K562 (cell line): ENCODE results near the gene ADD3. TPM values are rescaled to one million over a fixed set of nuclear protein-coding genes. Genes with fewer than 3 reads are reported as not detected.

Source experiments
- ATAC-seq: fragments of 200-7000 bp; cut with Tn5 transposase; 3 replicates; pipeline ENCODE4 v1.9.1; 2020; ENCODE audit warnings: moderate library complexity
- BruUV-seq: library from RNA; stranded (reverse); fragments of 400-500 nt; replicated peaks from 2 replicates; lab custom pipeline; 2021; lab: Mats Ljungman, UMichigan
- CTCF ChIA-PET: fragments of 300-600 bp; formaldehyde crosslinking; extraction: SDS; loops from one replicate; lab custom pipeline; 2021; ENCODE audit warnings: low intra/inter-chr PET ratio; lab: Yijun Ruan, JAX
- POLR2A ChIA-PET: fragments of 300-600, 350-650 bp; sonication (Branson Sonifier 250); formaldehyde crosslinking; extraction: SDS; loops from one replicate; lab custom pipeline; 2021; ENCODE audit warnings: antibody characterized with exemption, inconsistent platforms; lab: Yijun Ruan, JAX
- DNase-seq, 4 experiments: peaks; one replicate each; pipeline versions ENCODE4 v3.0.0 to v3.0.0-alpha.2; 2011 to 2018; ENCODE audit warnings: low spot score in 3 of 4, mixed read lengths in 3 of 4; ENCODE audit errors: extremely low read depth in 1 of 4
- FAIRE-seq: peaks from 2 replicates; lab custom pipeline; 2011; peaks lifted over from hg19 to GRCh38; lab: Jason Lieb, UNC
- H2AFZ ChIP-seq: 2 replicates; pipeline ENCODE4 v1.6.0; 2011; ENCODE audit warnings: low read depth, low read length, control low read depth, inconsistent platforms
- H3K27ac ChIP-seq: fragments of 200-600 bp; 3 replicates; pipeline ENCODE4 v1.8.0; 2011; ENCODE audit warnings: low read depth, mild to moderate bottlenecking, control low read depth, inconsistent platforms, low read length, moderate library complexity, mixed read lengths; ENCODE audit errors: extremely low read depth
- H3K27me3 ChIP-seq, 2 experiments: fragments of 300-600 bp in 1 of 2; 2 replicates in 1 of 2; 3 replicates in 1 of 2; pipeline versions ENCODE4 v1.6.0 to v1.8.0; 2011; ENCODE audit warnings: inconsistent platforms in 2 of 2, low read length in 2 of 2, mild to moderate bottlenecking in 1 of 2, mixed read lengths in 1 of 2, moderate library complexity in 1 of 2; ENCODE audit not compliant: control insufficient read depth in 2 of 2, insufficient read depth in 2 of 2
- H3K36me3 ChIP-seq: fragments of 300-600 bp; 3 replicates; pipeline ENCODE4 v1.8.0; 2011; ENCODE audit warnings: mild to moderate bottlenecking, low read length, inconsistent platforms; ENCODE audit not compliant: control insufficient read depth, insufficient read depth
- H3K4me1 ChIP-seq, 2 experiments: fragments of 200-600 bp in 1 of 2; replicated peaks in 1 of 2; 2 replicates in 1 of 2; 3 replicates in 1 of 2; pipeline versions ENCODE4 v1.5.1 to v1.8.0; 2011; ENCODE audit warnings: inconsistent platforms in 2 of 2, low read length in 2 of 2, mild to moderate bottlenecking in 1 of 2, mixed read lengths in 1 of 2, moderate library complexity in 1 of 2; ENCODE audit not compliant: control insufficient read depth in 2 of 2, insufficient read depth in 2 of 2
- H3K4me2 ChIP-seq: 2 replicates; pipeline ENCODE4 v1.6.1; 2011; ENCODE audit warnings: low read length, control low read depth, inconsistent platforms, mixed read lengths; ENCODE audit not compliant: insufficient read depth
- H3K4me3 ChIP-seq: fragments of 200-600 bp; sonication (generic), shearing (Covaris generic); 2 replicates; pipeline ENCODE4 v1.5.1; 2016; ENCODE audit warnings: control low read depth, inconsistent platforms
- H3K79me2 ChIP-seq: fragments of 200-600 bp; 3 replicates; pipeline ENCODE4 v1.8.0; 2011; ENCODE audit warnings: low read length, inconsistent platforms; ENCODE audit not compliant: control insufficient read depth, insufficient read depth
- H3K9ac ChIP-seq, 2 experiments: 2 replicates each; pipeline versions ENCODE4 v1.6.0 to v1.6.1; 2011; ENCODE audit warnings: low read depth in 2 of 2, low read length in 2 of 2, control low read depth in 1 of 2, inconsistent platforms in 1 of 2, mild to moderate bottlenecking in 1 of 2, mixed read lengths in 1 of 2; ENCODE audit not compliant: insufficient read depth in 1 of 2
- H3K9me1 ChIP-seq: one replicate; pipeline ENCODE4 v1.6.0; 2011; ENCODE audit warnings: inconsistent platforms, mild to moderate bottlenecking, low read length, moderate library complexity; ENCODE audit not compliant: control insufficient read depth, insufficient read depth
- H3K9me3 ChIP-seq: replicated peaks from 2 replicates; pipeline ENCODE4 v1.5.1; 2011; ENCODE audit warnings: low read depth, low read length, inconsistent platforms; ENCODE audit not compliant: control insufficient read depth, insufficient read depth
- H4K20me1 ChIP-seq: replicated peaks from 2 replicates; pipeline ENCODE4 v1.6.1; 2011; ENCODE audit warnings: low read length, inconsistent platforms, mixed read lengths; ENCODE audit not compliant: control insufficient read depth, insufficient read depth
- ADNP ChIP-seq: fragments of 200-800 bp; sonication (Bioruptor generic); IDR thresholded peaks from 2 replicates; pipeline ENCODE4 v1.6.1; 2016; ENCODE audit warnings: missing genetic modification characterization, missing compliant biosample characterization
- BCL6 ChIP-seq: fragments of 250-450 bp; sonication (Bioruptor Pico); IDR thresholded peaks from 2 replicates; pipeline ENCODE4 v1.4.0; 2020
- CBFA2T2 ChIP-seq: fragments of 450-650 bp; conservative IDR thresholded peaks from 2 replicates; pipeline ENCODE4 v1.6.1; 2017; ENCODE audit warnings: mild to moderate bottlenecking
- CBX3 ChIP-seq, 2 experiments: IDR thresholded peaks; 1 replicate in 1 of 2; 2 replicates in 1 of 2; pipeline ENCODE4 v1.6.1; 2012; ENCODE audit warnings: inconsistent platforms in 2 of 2, low read length in 2 of 2, borderline replicate concordance in 1 of 2, control low read depth in 1 of 2
- CHD4 ChIP-seq: fragments of 200-600 bp; sonication (generic); IDR thresholded peaks from 3 replicates; pipeline ENCODE4 v1.6.1; 2012; ENCODE audit warnings: low read depth, mild to moderate bottlenecking, mixed read lengths, low read length, inconsistent platforms; ENCODE audit not compliant: insufficient read depth, insufficient replicate concordance, poor library complexity, severe bottlenecking
- ELF4 ChIP-seq: fragments of 450-650 bp; formaldehyde crosslinking; IDR thresholded peaks from 2 replicates; pipeline ENCODE4 v1.4.0; 2022; ENCODE audit warnings: missing genetic modification characterization
- HDAC2 ChIP-seq: fragments of 450-650 bp; IDR thresholded peaks from 2 replicates; pipeline ENCODE4 v1.6.1; 2016; ENCODE audit warnings: mild to moderate bottlenecking
- NFIX ChIP-seq: fragments of 250-450 bp; sonication (Bioruptor Pico); IDR thresholded peaks from 2 replicates; pipeline ENCODE4 v1.4.0; 2020; ENCODE audit warnings: low read depth, mild to moderate bottlenecking, moderate library complexity
- NR2F6 ChIP-seq: fragments of 450-650 bp; formaldehyde crosslinking; IDR thresholded peaks from 2 replicates; pipeline ENCODE4 v1.4.0; 2020; ENCODE audit warnings: mild to moderate bottlenecking
- STAG1 ChIP-seq: sonication (generic); formaldehyde crosslinking; IDR thresholded peaks from 2 replicates; pipeline ENCODE4 v1.5.0; 2020; ENCODE audit warnings: missing genetic modification reagents, borderline replicate concordance
- ZNF324 ChIP-seq: fragments of 250-450 bp; sonication (Bioruptor Pico); IDR thresholded peaks from 2 replicates; pipeline ENCODE4 v1.4.0; 2020; ENCODE audit warnings: mild to moderate bottlenecking
- ZSCAN32 ChIP-seq: fragments of 450-650 bp; formaldehyde crosslinking; IDR thresholded peaks from 2 replicates; pipeline ENCODE4 v1.4.0; 2020; ENCODE audit warnings: mild to moderate bottlenecking, moderate library complexity
- WGBS: fragments of 100-300 bp; shearing (Covaris generic); methylation state at CpG from one replicate; pipeline ENCODE4 v1.1.6; 2016; ENCODE audit warnings: low coverage, mixed read lengths; ENCODE audit not compliant: insufficient coverage; ENCODE audit errors: missing lambda C conversion rate; 5-methylcytosine and 5-hydroxymethylcytosine counted together
- in situ Hi-C: fragments of 300-500 bp; cut with MboI; formaldehyde crosslinking; loops from 4 replicates; pipeline ENCODE4 v1.15.0; 2018; ENCODE audit warnings: inconsistent platforms, mixed read lengths
- intact Hi-C: fragments of 100-400 bp; cut with micrococcal nuclease; formaldehyde crosslinking; loops from 2 replicates; pipeline ENCODE4 v1.14.2; 2022
- polyA plus RNA-seq, 8 experiments: library from polyadenylated mRNA; depleted of rRNA in 4 of 8; stranded (reverse) in 5 of 8; unstranded in 3 of 8; fragments of >200 nt; fragmentation: Nextera tagmentation in 2 of 8; fragmentation: Illumina TruSeq in 1 of 8; extraction: Ambion mirVana in 2 of 8; extraction: Trizol in 1 of 8; gene quantifications; 2 replicates each; pipeline versions ENCODE4 v1.2.1 to v1.2.3, GENCODE V29; 2011 to 2014; ENCODE audit warnings: inconsistent platforms in 1 of 8, missing spikeins in 1 of 8
- total RNA-seq, 7 experiments: library from RNA; depleted of rRNA in 6 of 7; stranded (reverse); fragments of >200 nt in 6 of 7; fragmentation: Illumina TruSeq in 2 of 7; extraction: Trizol in 2 of 7; gene quantifications; 2 replicates each; pipeline versions ENCODE4 v1.2.1 to v1.2.3, GENCODE V29; 2011 to 2021; ENCODE audit warnings: low replicate concordance in 1 of 7
- TF ChIP-seq, protein P1 (sequence below), 3 experiments: fragments of 200-800 bp in 1 of 3; sonication (Bioruptor generic) in 1 of 3; sonication (generic) in 1 of 3; formaldehyde crosslinking in 1 of 3; IDR thresholded peaks; 2 replicates each; pipeline versions ENCODE4 v1.6.1 to v1.8.0; 2016 to 2022; ENCODE audit warnings: mild to moderate bottlenecking in 2 of 3, missing compliant biosample characterization in 2 of 3, missing genetic modification characterization in 2 of 3, missing genetic modification reagents in 1 of 3
- TF ChIP-seq, protein P2 (sequence below): fragments of 250-450 bp; sonication (Bioruptor Pico); IDR thresholded peaks from 2 replicates; pipeline ENCODE4 v1.5.0; 2022; ENCODE audit warnings: mild to moderate bottlenecking
- TF ChIP-seq, protein P3 (sequence below): fragments of 250-450 bp; sonication (Bioruptor Pico); IDR thresholded peaks from 2 replicates; pipeline ENCODE4 v1.4.0; 2020; ENCODE audit warnings: mild to moderate bottlenecking, moderate library complexity, borderline replicate concordance
- TF ChIP-seq, protein P4 (sequence below): fragments of 250-450 bp; sonication (Bioruptor Pico); IDR thresholded peaks from 2 replicates; pipeline ENCODE4 v1.5.0; 2021

ADD3 gene
- total and polyA plus RNA-seq, 9 of the 15 experiments (the other 6 are each of a cell fraction or from before 2014, with no cell fraction given): 13.2 to 125 (median 31.7) TPM

DNA sequence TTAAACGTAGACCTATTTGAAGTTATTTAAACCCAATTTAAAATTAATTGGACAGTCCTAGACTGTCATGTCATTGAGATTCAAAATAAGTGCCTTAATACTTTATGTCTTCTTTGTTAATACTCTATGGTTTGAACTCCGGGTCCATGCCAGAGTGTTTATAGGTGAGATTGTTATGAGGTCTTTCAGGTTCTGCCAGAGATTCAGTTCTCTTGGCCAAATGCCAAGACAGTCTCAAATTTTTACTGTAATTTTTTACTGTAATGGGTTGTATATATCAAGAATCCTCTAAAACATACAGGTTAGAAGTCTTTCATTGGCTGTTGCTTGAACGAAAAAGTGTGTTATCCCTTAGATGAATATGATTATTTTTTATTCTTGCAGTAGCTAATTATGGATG lies 3.9 kb downstream of the ADD3 start:
- Histone ChIP-seq H3K27me3 (no peaks in the 10 kb centered on the region), H3K27ac (no peak overlapping the region), H3K79me2 (peaks cover 88% of the 10 kb centered on the region), H4K20me1 (0 out of 2 replicates have a peak, but pooled peaks cover 5% of the 10 kb centered on the region), H3K4me1 (peaks cover 17 to 27% of the 10 kb centered on the region in 2 experiments), H2AFZ (no peak overlapping the region), H3K36me3 (no peaks in the 10 kb centered on the region; the same call in 2 of the 3 replicates), H3K9me1 (no peaks in the 10 kb centered on the region), H3K4me2 (no peak overlapping the region), H3K4me3 (no peak overlapping the region), H3K9ac (no peak overlapping the region), H3K9me3 (no peaks in the 10 kb centered on the region)
- ChIA-PET POLR2A (no interaction called here), CTCF (no interaction called here)
- no peak for ATAC-seq
- intact Hi-C loops (loop anchor here (10.0 kb wide), 1 partner anchor 57 kb away; no protein-coding TSS in a partner anchor), in situ Hi-C loops (no loop called here)
- no peak for FAIRE-seq
- no TSS peak for BruUV-seq
- WGBS: 53% methylated on average over 3 of the region's 3 CpGs
- DNase-seq: no peak
- no peak for TF ChIP-seq HDAC2
- TF ChIP-seq CBX3 (IDR thresholded peaks at IDR 0.05; ENCODE audit: borderline replicate concordance in 1 of 2, low read length in 2 of 2): no peak
- TF ChIP-seq ZNF324 (CRISPR knock-in tag): no peak
- no peak for TF ChIP-seq CHD4
- TF ChIP-seq, protein P1, sequence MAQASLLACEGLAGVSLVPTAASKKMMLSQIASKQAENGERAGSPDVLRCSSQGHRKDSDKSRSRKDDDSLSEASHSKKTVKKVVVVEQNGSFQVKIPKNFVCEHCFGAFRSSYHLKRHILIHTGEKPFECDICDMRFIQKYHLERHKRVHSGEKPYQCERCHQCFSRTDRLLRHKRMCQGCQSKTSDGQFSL (CRISPR knock-in tag; IDR thresholded peaks at IDR 0.05): no peak
- TF ChIP-seq, protein P1 (tag; IDR thresholded peaks at IDR 0.05): no peak
- TF ChIP-seq CBFA2T2: no peak
- TF ChIP-seq, protein P2, sequence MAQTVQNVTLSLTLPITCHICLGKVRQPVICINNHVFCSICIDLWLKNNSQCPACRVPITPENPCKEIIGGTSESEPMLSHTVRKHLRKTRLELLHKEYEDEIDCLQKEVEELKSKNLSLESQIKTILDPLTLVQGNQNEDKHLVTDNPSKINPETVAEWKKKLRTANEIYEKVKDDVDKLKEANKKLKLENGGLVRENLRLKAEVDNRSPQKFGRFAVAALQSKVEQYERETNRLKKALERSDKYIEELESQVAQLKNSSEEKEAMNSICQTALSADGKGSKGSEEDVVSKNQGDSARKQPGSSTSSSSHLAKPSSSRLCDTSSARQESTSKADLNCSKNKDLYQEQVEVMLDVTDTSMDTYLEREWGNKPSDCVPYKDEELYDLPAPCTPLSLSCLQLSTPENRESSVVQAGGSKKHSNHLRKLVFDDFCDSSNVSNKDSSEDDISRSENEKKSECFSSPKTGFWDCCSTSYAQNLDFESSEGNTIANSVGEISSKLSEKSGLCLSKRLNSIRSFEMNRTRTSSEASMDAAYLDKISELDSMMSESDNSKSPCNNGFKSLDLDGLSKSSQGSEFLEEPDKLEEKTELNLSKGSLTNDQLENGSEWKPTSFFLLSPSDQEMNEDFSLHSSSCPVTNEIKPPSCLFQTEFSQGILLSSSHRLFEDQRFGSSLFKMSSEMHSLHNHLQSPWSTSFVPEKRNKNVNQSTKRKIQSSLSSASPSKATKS (CRISPR knock-in tag): no peak
- no peak for TF ChIP-seq ZSCAN32
- no peak for TF ChIP-seq STAG1
- TF ChIP-seq BCL6 (CRISPR knock-in tag): no peak
- TF ChIP-seq, protein P3, sequence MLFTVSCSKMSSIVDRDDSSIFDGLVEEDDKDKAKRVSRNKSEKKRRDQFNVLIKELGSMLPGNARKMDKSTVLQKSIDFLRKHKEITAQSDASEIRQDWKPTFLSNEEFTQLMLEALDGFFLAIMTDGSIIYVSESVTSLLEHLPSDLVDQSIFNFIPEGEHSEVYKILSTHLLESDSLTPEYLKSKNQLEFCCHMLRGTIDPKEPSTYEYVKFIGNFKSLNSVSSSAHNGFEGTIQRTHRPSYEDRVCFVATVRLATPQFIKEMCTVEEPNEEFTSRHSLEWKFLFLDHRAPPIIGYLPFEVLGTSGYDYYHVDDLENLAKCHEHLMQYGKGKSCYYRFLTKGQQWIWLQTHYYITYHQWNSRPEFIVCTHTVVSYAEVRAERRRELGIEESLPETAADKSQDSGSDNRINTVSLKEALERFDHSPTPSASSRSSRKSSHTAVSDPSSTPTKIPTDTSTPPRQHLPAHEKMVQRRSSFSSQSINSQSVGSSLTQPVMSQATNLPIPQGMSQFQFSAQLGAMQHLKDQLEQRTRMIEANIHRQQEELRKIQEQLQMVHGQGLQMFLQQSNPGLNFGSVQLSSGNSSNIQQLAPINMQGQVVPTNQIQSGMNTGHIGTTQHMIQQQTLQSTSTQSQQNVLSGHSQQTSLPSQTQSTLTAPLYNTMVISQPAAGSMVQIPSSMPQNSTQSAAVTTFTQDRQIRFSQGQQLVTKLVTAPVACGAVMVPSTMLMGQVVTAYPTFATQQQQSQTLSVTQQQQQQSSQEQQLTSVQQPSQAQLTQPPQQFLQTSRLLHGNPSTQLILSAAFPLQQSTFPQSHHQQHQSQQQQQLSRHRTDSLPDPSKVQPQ (CRISPR knock-in tag): no peak
- TF ChIP-seq, protein P4, sequence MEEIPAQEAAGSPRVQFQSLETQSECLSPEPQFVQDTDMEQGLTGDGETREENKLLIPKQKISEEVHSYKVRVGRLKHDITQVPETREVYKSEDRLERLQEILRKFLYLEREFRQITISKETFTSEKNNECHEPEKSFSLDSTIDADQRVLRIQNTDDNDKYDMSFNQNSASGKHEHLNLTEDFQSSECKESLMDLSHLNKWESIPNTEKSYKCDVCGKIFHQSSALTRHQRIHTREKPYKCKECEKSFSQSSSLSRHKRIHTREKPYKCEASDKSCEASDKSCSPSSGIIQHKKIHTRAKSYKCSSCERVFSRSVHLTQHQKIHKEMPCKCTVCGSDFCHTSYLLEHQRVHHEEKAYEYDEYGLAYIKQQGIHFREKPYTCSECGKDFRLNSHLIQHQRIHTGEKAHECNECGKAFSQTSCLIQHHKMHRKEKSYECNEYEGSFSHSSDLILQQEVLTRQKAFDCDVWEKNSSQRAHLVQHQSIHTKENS (CRISPR knock-in tag): no peak
- no peak for TF ChIP-seq ELF4 (CRISPR knock-in tag)
- no peak for TF ChIP-seq ADNP
- TF ChIP-seq NR2F6 (CRISPR knock-in tag): no peak
- TF ChIP-seq NFIX (CRISPR knock-in tag): peak; percentile 55
